ENCODE measurements around the gene CP. TPM values are rescaled to one million over a fixed set of nuclear protein-coding genes. Genes with fewer than 3 reads are reported as not detected.

CP gene
- total RNA-seq, 6 experiments from 2014 or later: 1,086 to 3,257 (median 1,852) TPM

DNA sequence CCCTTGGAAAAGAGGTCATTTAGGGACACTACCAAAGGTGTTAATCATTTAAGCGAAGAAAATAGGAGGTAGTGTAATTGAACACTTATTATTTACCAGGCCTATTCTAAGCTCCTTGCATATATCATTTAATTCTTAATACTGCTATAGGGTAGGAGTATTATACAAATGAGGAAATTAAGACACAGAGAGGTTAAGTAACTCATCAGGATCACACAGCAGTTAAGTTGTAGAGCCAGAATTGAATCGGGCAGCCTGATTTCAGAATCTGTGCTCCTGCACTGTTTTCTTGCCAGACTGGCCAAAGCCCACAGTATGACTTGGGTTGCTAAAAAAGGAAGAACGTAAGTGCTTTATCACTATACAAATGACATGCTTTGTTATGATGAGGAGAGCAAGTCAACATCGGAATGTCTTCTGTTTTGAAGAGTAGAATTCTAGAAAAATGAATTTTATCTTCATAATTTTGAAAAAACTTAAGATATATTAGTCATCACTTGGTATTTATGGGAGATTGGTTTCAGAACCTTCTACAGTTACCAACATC, 60.8 kb downstream of the CP start:
- 97% methylated on average over 4 of the region's 4 CpGs for WGBS (ENCODE audit: insufficient coverage, low coverage, low lambda C conversion rate, missing lambda C conversion rate)
- ATAC-seq: no peak
- TF ChIP-seq POLR2A (IDR thresholded peaks at IDR 0.05): no peak
- TF ChIP-seq, protein P1, sequence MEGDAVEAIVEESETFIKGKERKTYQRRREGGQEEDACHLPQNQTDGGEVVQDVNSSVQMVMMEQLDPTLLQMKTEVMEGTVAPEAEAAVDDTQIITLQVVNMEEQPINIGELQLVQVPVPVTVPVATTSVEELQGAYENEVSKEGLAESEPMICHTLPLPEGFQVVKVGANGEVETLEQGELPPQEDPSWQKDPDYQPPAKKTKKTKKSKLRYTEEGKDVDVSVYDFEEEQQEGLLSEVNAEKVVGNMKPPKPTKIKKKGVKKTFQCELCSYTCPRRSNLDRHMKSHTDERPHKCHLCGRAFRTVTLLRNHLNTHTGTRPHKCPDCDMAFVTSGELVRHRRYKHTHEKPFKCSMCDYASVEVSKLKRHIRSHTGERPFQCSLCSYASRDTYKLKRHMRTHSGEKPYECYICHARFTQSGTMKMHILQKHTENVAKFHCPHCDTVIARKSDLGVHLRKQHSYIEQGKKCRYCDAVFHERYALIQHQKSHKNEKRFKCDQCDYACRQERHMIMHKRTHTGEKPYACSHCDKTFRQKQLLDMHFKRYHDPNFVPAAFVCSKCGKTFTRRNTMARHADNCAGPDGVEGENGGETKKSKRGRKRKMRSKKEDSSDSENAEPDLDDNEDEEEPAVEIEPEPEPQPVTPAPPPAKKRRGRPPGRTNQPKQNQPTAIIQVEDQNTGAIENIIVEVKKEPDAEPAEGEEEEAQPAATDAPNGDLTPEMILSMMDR (IDR thresholded peaks at IDR 0.05): no peak
- no peak for DNase-seq
- Histone ChIP-seq H3K4me1 (no peaks in the 10 kb centered on the region), H3K27me3 (no peaks in the 10 kb centered on the region), H3K27ac (no peak overlapping the region), H3K36me3 (peaks cover 0 to 39% (median 0%) of the 10 kb centered on the region in 4 donors), H3K4me3 (no peak overlapping the region), H3K9me3 (no peaks in the 10 kb centered on the region)
- intact Hi-C loops (cut with DNase I): no loop called here

DNA sequence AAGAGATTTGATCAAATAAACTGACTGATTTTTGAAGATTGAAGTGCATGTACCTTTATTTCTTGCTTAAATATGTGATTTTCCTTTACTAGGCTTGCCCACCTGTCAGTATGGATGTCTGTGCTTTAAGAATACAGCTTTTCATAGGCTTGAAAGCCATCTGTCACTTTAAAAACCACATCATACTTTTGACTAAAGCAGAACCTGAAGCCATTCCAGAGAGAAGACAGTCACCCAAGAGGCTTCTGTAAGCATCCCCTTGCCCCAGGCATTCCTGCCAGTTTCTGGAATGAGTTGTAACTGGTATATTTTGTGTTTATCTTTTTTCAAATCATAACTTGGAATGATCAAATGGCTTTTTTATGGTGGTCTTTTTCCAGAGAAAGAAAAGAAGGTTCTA, 68.2 kb downstream of the CP start:
- Histone ChIP-seq H3K4me3 (no peak overlapping the region), H3K36me3 (peaks cover 0 to 22% (median 0%) of the 10 kb centered on the region in 4 donors), H3K9me3 (no peaks in the 10 kb centered on the region), H3K27me3 (no peaks in the 10 kb centered on the region), H3K4me1 (no peaks in the 10 kb centered on the region), H3K27ac (no peak overlapping the region)
- ATAC-seq (no peak), DNase-seq (no peak)
- TF ChIP-seq, protein P1 (IDR thresholded peaks at IDR 0.05): no peak
- no peak for TF ChIP-seq POLR2A (IDR thresholded peaks at IDR 0.05)
- intact Hi-C loops (cut with DNase I): no loop called here

DNA sequence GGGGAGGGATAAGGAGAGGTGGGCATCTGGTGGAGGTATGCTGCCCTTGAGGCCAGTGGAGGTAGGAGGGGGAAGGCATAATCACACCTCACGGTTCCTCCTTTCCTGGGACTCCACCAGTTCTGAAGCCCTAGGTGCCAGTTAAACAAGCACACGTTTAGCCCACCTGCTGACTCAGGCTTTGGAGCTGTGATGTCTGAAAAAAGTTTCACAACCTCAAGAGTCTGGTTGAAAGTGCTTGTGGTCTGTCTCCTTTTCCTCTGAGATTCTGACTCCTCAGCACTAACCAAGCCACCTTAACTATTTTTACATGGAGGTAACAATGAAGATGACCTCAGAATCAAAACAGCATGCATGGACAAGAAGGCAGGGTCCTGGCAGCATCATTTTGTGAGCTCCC, 69.2 kb downstream of the CP start:
- Histone ChIP-seq H3K4me1 (no peaks in the 10 kb centered on the region), H3K36me3 (peaks cover 0 to 17% (median 0%) of the 10 kb centered on the region in 4 donors), H3K27ac (peak overlapping the region in 1 of 3 donors; percentile 2), H3K27me3 (no peaks in the 10 kb centered on the region), H3K4me3 (no peak overlapping the region), H3K9me3 (no peaks in the 10 kb centered on the region)
- intact Hi-C loops (cut with DNase I): no loop called here
- DNase-seq (no peak), ATAC-seq (peak in 2 of 4 donors; percentile 21 to 26)
- WGBS (ENCODE audit: insufficient coverage, low coverage, low lambda C conversion rate, missing lambda C conversion rate): 39% methylated on average over 2 of the region's 2 CpGs
- TF ChIP-seq, protein P1 (IDR thresholded peaks at IDR 0.05): no peak
- no peak for TF ChIP-seq POLR2A (IDR thresholded peaks at IDR 0.05)

DNA sequence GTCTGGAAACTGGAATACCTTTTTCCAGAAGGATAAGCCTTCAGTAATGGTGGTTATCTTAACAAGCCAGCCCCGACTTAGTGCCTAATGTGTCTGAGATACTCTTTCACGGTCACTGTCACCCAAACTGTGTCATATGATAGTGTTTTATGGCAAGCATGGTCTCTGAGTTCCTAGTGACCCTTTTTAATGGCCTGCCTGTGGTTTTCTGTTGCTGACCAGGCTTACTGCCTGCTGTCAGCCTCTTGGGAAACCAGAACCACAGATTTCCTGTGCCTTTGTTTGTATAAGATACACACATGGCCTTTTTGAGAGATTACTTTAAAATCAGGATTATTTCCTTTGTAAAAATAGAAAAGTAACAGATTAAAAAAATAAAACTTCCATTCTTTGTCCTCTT, 69.8 kb downstream of the CP start:
- no peak for DNase-seq
- no peak overlapping the region for H3K4me3 ChIP-seq
- H3K36me3 ChIP-seq: peaks cover 0 to 11% (median 0%) of the 10 kb centered on the region in 4 donors
- H3K9me3 ChIP-seq: no peaks in the 10 kb centered on the region
- 5% methylated on average over 2 of the region's 2 CpGs for WGBS (ENCODE audit: insufficient coverage, low coverage, low lambda C conversion rate, missing lambda C conversion rate)
- no peaks in the 10 kb centered on the region for H3K27me3 ChIP-seq
- TF ChIP-seq POLR2A (IDR thresholded peaks at IDR 0.05): no peak
- TF ChIP-seq, protein P1 (IDR thresholded peaks at IDR 0.05): no peak
- H3K4me1 ChIP-seq: no peaks in the 10 kb centered on the region
- intact Hi-C loops (cut with DNase I): no loop called here
- H3K27ac ChIP-seq: peak overlapping the region in 1 of 3 donors; percentile 2
- peak; percentile 58 to 75 (median 65) for ATAC-seq

DNA sequence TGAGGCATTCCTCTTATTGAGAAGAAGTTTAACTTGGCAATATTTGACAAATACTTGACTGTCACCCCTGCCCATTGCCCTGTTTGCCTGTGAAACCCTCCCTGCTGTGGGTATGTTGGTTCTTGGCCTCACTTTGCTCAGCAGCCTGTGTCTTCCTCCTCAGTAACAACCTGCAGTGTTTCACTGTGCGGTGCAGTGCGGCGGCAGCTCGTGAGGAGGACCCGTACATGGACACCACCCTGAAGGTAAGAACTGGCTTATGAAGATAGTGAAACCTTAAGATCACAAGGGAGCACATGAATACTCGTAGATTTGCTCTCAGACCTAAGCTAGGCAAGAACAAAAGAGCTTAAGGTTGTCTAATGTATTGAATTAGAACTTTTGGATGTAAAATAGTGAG, 71.2 kb downstream of the CP start:
- H3K36me3 ChIP-seq: no peaks in the 10 kb centered on the region
- DNase-seq (no peak), ATAC-seq (no peak)
- intact Hi-C loops (cut with DNase I): no loop called here
- no peak overlapping the region for H3K4me3 ChIP-seq
- no peaks in the 10 kb centered on the region for H3K27me3 ChIP-seq
- H3K27ac ChIP-seq: no peak overlapping the region
- WGBS (ENCODE audit: insufficient coverage, low coverage, low lambda C conversion rate, missing lambda C conversion rate): 95% methylated on average over 5 of the region's 6 CpGs
- no peaks in the 10 kb centered on the region for H3K9me3 ChIP-seq
- TF ChIP-seq POLR2A (IDR thresholded peaks at IDR 0.05): no peak
- TF ChIP-seq, protein P1 (IDR thresholded peaks at IDR 0.05): no peak
- H3K4me1 ChIP-seq: no peaks in the 10 kb centered on the region

Measured in right lobe of liver (tissue), 6 donors.